ENCODE results near the gene CTAGE1. TPM values are rescaled to one million over a fixed set of nuclear protein-coding genes. Genes with fewer than 3 reads are reported as not detected.

The CTAGE1 gene
- total RNA-seq, 1 experiment from 2014 or later: not detected

GRCh38 chr18:22448238-22448637 is 30.5 kb upstream of the CTAGE1 start:
- H3K4me1 ChIP-seq (ENCODE audit: insufficient read depth, low read length): no peaks in the 10 kb centered on the region; the same call in 1 of the 2 replicates
- H3K36me3 ChIP-seq (ENCODE audit: low read depth, low read length): no peaks in the 10 kb centered on the region
- no peak overlapping the region for H3K27ac ChIP-seq (ENCODE audit: low read length)
- no peak overlapping the region for H3K4me3 ChIP-seq (ENCODE audit: low read length)
- no peaks in the 10 kb centered on the region for H3K9me2 ChIP-seq (replicated peaks; ENCODE audit: low read length)
- no TSS peak for BruUV-seq (replicated peaks)
- intact Hi-C loops (cut with micrococcal nuclease): no loop called here
- no peak overlapping the region for H3K4me2 ChIP-seq (ENCODE audit: low read length)
- peaks cover 8% of the 10 kb centered on the region for H3K9me3 ChIP-seq (ENCODE audit: low read length)
- ChIA-PET CTCF (no interaction called here), POLR2A (ENCODE audit: unreplicated experiment) (no interaction called here)
- H3K79me2 ChIP-seq (ENCODE audit: low read length): no peaks in the 10 kb centered on the region
- DNase-seq: no peak
- no peak for ATAC-seq
- no peaks in the 10 kb centered on the region for H3F3A ChIP-seq (ENCODE audit: low read length, unreplicated experiment)
- no peak overlapping the region for H3K9ac ChIP-seq (ENCODE audit: low read length)
- no peaks in the 10 kb centered on the region for H4K20me1 ChIP-seq (ENCODE audit: low read length)
- H2AFZ ChIP-seq (ENCODE audit: low read length): no peak overlapping the region
- H3K27me3 ChIP-seq (ENCODE audit: low read length): no peaks in the 10 kb centered on the region
- TF ChIP-seq EZH2 (IDR thresholded peaks at IDR 0.05; ENCODE audit: low read length, unreplicated experiment) (no peak), EZH2phosphoT487 (IDR thresholded peaks at IDR 0.05; ENCODE audit: borderline replicate concordance, low read length) (no peak), CTCF (conservative IDR thresholded peaks at IDR 0.05; ENCODE audit: low read depth, low read length) (no peak)

DNA sequence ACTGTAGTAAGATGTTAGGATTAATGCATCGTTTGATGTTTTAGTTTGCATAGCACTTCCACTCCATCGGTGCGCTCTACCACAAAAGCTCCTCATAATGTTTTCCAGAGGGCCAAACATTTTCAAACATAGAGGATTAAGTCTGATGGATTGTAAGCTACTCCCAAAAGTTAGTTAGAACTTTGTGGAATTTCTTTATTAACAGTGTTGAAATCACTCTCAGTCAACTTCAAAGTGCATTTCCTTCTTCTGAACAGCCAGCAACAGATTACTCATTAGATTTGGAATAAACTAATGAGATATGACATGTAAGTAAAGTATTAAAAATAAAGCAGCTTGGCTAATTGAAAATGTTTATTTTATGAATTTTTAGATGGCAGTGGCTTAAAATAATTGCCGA is 30.1 kb upstream of the CTAGE1 start:
- ChIA-PET POLR2A (ENCODE audit: unreplicated experiment) (no interaction called here), CTCF (no interaction called here)
- H3K9ac ChIP-seq (ENCODE audit: low read length): no peak overlapping the region
- TF ChIP-seq EZH2 (IDR thresholded peaks at IDR 0.05; ENCODE audit: low read length, unreplicated experiment) (no peak), CTCF (conservative IDR thresholded peaks at IDR 0.05; ENCODE audit: low read depth, low read length) (no peak), EZH2phosphoT487 (IDR thresholded peaks at IDR 0.05; ENCODE audit: borderline replicate concordance, low read length) (no peak)
- H3K27me3 ChIP-seq (ENCODE audit: low read length): no peaks in the 10 kb centered on the region
- no peaks in the 10 kb centered on the region for H3F3A ChIP-seq (ENCODE audit: low read length, unreplicated experiment)
- H3K79me2 ChIP-seq (ENCODE audit: low read length): no peaks in the 10 kb centered on the region
- intact Hi-C loops (cut with micrococcal nuclease): no loop called here
- no peak for ATAC-seq
- H4K20me1 ChIP-seq (ENCODE audit: low read length): no peaks in the 10 kb centered on the region
- no peaks in the 10 kb centered on the region for H3K9me2 ChIP-seq (replicated peaks; ENCODE audit: low read length)
- no peaks in the 10 kb centered on the region for H3K36me3 ChIP-seq (ENCODE audit: low read depth, low read length)
- BruUV-seq (replicated peaks): no TSS peak
- H3K4me1 ChIP-seq (ENCODE audit: insufficient read depth, low read length): no peaks in the 10 kb centered on the region; the same call in 1 of the 2 replicates
- H3K9me3 ChIP-seq (ENCODE audit: low read length): peaks cover 8% of the 10 kb centered on the region
- no peak for DNase-seq
- H3K4me2 ChIP-seq (ENCODE audit: low read length): no peak overlapping the region
- no peak overlapping the region for H3K27ac ChIP-seq (ENCODE audit: low read length)
- H3K4me3 ChIP-seq (ENCODE audit: low read length): no peak overlapping the region
- H2AFZ ChIP-seq (ENCODE audit: low read length): no peak overlapping the region

- Histone ChIP-seq H3K9ac (ENCODE audit: low read length) (no peak overlapping the region), H3K27ac (ENCODE audit: low read length) (no peak overlapping the region), H2AFZ (ENCODE audit: low read length) (no peak overlapping the region), H3K4me2 (ENCODE audit: low read length) (no peak overlapping the region), H3K9me2 (replicated peaks; ENCODE audit: low read length) (no peaks in the 10 kb centered on the region), H4K20me1 (ENCODE audit: low read length) (no peaks in the 10 kb centered on the region), H3K4me3 (ENCODE audit: low read length) (no peak overlapping the region), H3F3A (ENCODE audit: low read length, unreplicated experiment) (no peaks in the 10 kb centered on the region), H3K4me1 (ENCODE audit: insufficient read depth, low read length) (no peaks in the 10 kb centered on the region; the same call in 1 of the 2 replicates), H3K27me3 (ENCODE audit: low read length) (no peaks in the 10 kb centered on the region), H3K36me3 (ENCODE audit: low read depth, low read length) (no peaks in the 10 kb centered on the region), H3K79me2 (ENCODE audit: low read length) (no peaks in the 10 kb centered on the region), H3K9me3 (ENCODE audit: low read length) (peaks cover 12% of the 10 kb centered on the region)
- ATAC-seq: no peak
- ChIA-PET CTCF (interaction anchor here (0.6 kb wide), 1 partner anchor 559 kb away, joined by 6 read pairs; no protein-coding TSS in a partner anchor), POLR2A (ENCODE audit: unreplicated experiment) (no interaction called here)
- TF ChIP-seq EZH2 (IDR thresholded peaks at IDR 0.05; ENCODE audit: low read length, unreplicated experiment) (no peak), EZH2phosphoT487 (IDR thresholded peaks at IDR 0.05; ENCODE audit: borderline replicate concordance, low read length) (no peak), CTCF (conservative IDR thresholded peaks at IDR 0.05; ENCODE audit: low read depth, low read length) (no peak)
- no peak for DNase-seq
- no TSS peak for BruUV-seq (replicated peaks)
- intact Hi-C loops (cut with micrococcal nuclease): no loop called here
Observed at GRCh38 chr18:22446911-22447310, 29.2 kb upstream of the CTAGE1 start.

All from PC-3 (cell line).